Smooth muscle cell of the brain vasculature (primary cell): ENCODE measurements around the gene JSRP1.

Experiments
- DNase-seq: peaks from one replicate; pipeline ENCODE4 v3.0.0-alpha.2; 2012; ENCODE audit warnings: low read depth, low spot score

The JSRP1 gene, protein sequence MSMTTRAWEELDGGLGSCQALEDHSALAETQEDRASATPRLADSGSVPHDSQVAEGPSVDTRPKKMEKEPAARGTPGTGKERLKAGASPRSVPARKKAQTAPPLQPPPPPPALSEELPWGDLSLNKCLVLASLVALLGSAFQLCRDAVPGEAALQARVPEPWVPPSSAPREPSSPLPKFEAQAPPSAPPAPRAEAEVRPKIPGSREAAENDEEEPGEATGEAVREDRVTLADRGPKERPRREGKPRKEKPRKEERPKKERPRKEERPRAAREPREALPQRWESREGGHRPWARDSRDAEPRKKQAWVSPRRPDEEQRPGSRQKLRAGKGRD

GRCh38 chr19:2255982-2256685, at the start of gene JSRP1:
JSRP1 (minus strand) TSS chr19:2256417; CDS start chr19:2255314, 1,103 bp downstream.
- no peak for DNase-seq

DNA sequence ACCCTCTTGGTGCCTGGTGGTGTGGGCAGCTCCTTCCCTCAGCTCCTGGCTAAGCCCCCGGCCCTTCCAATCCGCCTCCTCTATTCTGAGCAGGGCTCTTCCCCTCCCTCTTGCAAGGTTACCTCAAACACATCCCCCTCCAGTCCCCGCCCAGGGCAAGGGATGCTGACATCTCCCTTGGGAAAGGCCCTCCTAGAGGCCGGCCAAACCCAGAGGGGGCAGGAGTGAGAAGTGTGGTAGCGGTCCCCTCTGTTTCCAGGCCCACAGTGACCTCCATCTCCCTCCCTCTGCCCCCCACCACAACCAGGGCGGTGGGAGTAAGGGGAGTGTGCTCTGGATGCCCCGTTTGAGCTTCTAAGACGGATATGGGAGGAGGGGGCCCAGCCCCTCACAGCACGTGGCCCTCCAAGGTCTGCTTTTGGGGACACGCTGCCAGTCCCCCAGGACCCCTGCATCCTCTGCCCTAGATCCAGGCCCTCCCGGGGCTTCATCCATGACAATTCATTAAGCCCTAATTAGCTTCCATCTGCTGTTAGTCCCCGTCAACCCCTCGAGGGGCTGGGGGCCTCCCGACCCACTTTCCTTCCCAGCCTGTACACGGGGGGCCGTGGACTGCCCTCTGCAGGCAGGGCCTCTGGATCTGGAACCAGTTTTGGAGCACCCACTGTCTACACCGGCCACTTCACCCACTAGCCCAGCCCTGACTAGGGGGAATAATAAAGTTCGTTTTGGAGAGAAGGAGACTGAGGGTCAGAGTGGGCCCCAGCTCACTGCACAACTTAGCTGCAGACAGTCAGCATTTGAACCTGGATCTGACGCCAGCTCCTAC, 49.4 kb upstream of the JSRP1 start:
- no peak for DNase-seq

GRCh38 chr19:2303211-2303798, 47.1 kb upstream of the JSRP1 start:
- DNase-seq = no peak

DNA sequence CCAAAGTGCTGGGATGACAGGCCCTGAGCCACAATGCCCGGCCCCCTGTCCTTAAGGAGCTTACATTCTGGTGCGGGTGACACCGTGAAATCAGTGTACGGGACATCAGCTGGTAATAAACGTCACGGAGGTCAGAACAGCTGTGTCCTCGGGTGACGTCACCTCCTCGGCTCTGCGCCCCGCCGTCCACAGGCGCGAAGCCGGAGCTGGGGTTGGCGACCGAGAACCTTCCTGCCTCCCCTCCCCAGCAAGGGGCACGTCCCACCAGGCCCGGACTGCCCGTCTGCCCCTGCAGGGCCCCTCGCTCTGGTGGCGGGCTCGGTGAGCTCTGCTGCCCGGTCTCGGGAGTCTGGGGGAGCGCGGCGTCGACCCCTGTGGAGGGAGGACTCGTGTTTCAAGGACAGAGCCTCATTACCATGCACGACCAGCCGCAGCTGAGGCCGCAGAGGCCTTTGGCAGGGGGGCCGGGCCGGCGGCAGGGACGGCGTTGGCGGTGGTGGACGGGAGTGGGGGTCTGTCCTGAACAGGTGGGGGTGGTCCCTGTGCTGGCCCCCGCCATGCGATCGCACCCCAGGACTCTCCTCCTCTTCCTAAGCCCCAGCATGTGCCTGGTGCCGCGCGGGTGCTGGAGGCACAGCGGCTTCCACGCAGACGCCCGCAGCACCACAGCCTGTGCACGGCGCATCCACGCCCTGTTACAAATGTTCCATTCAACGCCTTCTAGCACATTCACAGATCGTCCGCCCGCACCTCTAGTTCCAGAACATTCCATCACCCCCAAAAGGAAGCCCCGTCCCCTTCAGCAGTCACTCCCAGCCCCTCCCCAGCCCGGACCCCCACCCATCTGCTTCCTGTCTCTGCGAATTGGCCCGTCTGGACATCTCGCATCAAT, 46.3 kb upstream of the JSRP1 start:
- no peak for DNase-seq

DNA sequence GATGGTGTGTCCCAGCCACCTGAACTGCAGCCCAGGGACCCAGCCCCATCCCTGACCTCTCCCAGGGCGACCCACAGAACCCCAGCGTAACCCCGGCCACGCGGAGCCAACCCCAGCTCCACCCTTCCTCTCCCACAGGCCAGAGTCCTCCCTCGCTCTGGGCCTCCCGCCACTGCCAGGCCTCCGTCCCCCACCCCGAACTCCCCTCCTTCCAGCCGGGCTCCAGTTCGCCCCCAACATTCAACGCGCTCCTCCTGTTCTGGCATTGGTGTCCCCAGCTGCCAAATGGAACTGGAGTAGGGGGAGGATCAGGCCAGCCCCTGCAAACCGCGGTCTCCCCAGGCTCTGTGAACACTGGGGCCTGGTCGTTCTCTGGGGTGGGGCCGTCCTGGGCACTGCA, 44.3 kb upstream of the JSRP1 start:
- DNase-seq = no peak

DNA sequence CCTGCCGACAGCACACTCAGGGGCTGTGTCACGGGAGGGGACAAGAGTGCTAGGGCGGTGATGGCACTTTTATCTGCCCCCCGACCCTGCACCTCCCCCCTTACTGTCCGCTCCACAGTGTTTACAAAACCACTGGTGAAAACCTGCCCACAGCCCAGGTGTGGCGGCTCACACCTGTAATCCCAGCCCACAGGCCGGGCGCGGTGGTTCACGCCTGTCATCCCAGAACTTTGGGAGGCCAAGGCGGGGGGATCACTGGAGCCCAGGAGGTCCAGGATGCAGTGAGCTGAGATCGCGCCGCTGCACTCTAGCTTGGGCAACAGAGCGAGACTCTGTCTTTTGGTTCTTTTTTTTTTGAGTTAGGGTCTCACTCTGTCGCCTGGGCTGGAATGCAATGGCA, 39.9 kb upstream of the JSRP1 start:
- no peak for DNase-seq

DNA sequence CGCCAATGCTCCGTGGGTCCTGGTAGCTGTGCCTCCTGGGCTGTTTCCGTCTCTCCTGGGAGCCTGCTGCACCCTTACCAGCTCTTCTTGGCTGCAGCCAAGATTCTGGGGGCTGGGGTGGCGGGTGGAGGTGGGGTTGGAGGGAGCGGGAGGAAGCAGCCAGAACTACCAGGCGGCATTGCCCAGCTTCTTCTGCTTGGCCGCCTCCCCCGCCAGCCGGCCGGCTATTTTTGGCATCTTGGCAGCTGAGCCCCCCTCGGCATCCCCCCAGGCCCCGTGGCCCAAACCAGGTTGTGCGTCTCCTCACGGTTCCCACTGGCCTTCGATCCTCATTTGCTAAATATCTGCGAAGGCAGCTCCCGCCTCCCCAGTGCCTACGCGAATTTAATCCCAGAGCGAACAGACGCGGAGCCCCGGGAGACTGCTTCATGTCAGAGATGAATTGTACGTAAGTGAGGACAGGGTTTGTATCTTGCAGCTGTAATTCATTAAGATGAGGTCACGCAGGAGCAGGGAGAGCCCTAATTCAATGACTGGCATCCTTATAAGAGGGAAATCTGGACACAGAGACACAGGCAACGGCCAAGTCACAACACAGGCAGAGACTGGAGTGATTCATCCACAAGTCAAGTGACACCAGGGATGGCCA, 38.6 kb upstream of the JSRP1 start:
- DNase-seq = no peak

GRCh38 chr19:2291185-2291751, 35.1 kb upstream of the JSRP1 start:
- DNase-seq = no peak

DNA sequence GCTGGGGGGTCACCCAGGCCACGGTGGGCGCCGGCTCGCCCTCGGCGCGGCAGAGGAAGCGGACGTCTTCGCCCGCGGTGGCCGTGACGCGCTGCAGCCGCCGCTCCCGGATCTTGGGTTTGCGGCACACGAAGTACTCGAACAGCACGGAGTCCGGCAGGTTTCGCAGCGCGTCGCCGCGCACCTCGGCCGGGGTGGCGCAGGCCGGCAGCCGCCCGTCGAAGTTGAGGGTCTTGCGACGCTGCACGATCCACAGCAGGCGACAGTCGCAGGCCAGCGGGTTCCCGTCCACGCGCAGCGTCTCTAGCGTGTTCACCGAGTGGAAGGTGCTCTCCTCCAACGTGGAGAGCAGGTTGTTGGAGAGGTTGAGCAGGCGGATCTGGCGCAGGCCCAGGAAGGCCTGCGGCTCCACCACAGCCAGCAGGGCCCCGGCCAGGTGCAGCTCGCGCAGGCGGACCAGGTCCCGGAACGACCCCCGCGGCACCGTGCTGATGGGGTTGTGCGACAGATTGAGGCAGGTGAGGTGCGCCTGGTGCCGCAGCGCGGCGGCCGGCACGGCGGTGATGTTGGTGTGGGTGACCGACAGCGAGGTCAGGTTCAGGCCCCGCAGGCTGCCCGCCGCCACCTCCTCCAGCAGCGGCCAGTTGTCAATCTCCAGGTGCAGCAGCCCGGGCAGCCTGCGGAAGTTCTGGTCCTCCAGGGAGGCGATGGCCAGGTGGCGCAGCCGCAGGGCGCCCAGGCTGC, 34.4 kb upstream of the JSRP1 start:
- no peak for DNase-seq

DNA sequence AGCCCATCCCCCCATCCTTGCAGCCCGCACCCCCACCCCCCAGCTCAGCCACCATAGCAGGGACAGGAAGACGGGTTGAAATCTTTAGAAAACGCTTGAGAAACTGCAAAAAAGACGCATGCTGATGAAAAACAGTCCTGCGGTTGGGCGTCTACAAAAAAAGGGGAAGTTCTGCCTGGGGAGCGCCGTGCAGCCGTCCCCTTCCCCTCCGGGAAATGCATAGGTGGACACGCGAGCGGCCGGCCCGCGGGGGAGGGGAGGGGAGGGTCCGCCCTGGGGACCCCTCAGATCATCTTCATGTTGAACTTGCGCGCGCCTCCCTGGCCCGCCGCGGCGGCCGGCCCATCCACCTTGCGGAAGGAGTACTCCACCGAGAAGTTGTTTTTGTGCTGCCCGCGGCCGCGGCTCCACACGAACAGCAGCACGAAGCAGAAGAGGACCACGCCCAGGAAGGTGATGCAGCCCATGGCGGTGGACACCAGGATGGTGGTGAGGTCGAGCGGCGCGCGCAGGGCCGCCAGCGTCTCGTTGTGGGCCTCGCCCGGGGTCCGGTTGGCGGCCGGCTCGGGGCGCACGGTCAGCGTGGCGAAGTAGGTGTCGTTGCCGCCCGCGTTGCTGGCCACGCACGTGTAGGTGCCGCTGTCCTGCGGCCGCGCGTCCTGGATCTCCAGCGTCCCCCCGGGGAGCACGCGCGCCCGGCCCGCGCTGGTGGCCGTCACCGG, 33.7 kb upstream of the JSRP1 start:
- DNase-seq = no peak

GRCh38 chr19:2288818-2289713, 32.8 kb upstream of the JSRP1 start:
- no peak for DNase-seq

- no peak for DNase-seq
These were observed 32.2 kb upstream of the JSRP1 start for GRCh38 chr19:2288338-2288817.

- DNase-seq = no peak
These were observed 31.5 kb upstream of the JSRP1 start for GRCh38 chr19:2287585-2288337.

DNA sequence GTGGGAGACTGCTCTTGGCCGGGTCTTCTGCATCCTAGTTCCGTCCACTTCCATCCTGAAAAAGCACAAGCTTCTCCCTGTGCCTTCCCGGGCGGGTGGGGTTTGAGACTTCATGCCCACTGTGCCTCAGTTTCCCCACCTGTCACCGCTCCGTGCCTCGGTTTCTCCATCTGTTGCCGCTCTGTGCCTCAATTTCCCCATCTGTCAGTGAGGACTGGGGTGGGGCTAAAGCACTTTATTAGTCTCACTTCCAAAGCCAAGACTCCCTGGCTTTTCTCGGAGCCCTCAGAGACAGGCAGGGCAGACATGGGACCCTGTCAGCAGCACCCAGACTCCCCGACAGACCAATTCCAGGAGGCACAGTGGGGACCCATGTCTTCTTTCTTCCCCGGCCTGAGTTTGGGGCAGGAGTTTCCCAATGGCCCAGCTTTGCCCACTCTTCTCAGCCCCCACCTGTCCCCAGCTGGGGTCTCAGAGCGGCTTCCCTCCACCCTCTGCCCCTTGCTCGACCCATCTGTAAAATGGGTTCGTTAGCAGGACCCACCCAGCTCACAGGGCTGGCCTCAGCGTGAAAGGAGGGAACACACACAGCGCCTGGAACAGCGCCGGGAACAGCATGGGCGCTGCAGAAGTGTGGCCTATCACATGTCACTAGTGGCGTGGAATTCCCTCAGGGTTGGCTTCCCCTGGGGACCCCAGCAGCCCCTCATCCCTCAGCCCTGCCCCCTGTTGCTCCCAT, 30.4 kb upstream of the JSRP1 start:
- no peak for DNase-seq

GRCh38 chr19:2283835-2284507, 27.8 kb upstream of the JSRP1 start:
- DNase-seq = no peak

- no peak for DNase-seq
These were observed 26.6 kb upstream of the JSRP1 start for GRCh38 chr19:2282862-2283237.
